GM21723 (cell line): ENCODE measurements around the gene PARS2.

ENCODE experiments used
- ATAC-seq: cut with Tn5 transposase; IDR thresholded peaks from one replicate; pipeline ENCODE4 v1.9.1; 2021; ENCODE audit warnings: mild to moderate bottlenecking, moderate library complexity; ENCODE audit not compliant: unreplicated experiment

The PARS2 gene

DNA sequence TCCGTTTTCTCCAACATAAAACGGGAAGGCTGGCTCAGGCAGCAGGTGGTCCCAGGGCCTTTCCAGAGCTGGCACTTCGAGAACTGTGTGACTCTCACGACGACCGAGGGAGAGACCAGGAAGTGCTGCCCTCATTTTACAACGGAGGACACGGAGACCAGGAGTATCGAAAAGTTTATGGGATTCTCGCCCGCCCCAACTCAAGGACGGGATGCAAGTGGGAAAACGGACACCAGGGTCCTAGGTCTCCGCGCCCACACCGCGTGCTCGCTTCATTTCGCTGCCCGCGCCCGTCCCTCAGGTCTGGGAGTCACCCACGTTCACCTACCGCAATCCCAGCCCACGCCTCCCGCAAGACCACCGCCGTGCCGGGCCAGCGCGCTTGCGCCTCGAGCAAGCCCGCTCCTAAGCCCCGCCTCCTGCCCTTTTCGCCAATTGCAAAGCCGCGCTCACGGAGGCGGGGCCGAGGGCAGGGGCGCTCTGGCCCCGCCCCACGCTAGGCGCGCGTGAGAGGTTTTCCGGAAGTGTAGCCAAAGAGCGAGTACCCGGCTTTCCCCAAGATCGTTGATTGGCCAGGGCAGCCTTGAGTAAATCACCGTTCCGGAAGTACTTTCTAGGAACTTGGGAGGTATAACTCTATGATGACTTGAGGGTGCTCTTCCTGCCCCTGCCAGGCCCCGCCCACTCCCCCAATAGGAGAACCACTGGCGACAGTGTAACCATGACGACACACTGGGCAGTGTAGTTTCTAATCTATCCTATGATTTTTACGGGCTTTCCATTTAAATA, at the start of gene PARS2:
Gene PARS2 (minus strand): TSS at position 391 of the 789 bp plus-strand sequence. CDS start 5,362 bp downstream, outside the sequence.
- peak; percentile 96 for ATAC-seq

DNA sequence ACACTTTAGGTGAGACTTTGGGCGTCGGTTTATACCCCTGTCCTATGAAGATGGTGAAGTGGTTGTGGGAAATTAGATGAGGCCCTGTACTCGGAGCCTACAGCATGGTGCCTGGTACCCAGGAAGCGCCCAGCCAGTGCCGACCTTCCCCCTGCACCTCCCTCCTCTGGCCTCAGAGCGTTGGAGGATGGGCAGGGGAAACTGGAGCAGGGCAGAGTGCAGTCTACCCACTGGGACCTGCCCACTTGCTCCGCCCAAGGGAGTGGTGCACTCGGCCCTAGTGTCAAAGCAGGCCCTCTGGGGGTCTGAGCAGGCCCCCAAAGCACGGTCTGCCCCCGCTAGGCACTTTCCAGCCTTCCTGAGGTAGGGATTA, 49.8 kb upstream of the PARS2 start:
- no peak for ATAC-seq

DNA sequence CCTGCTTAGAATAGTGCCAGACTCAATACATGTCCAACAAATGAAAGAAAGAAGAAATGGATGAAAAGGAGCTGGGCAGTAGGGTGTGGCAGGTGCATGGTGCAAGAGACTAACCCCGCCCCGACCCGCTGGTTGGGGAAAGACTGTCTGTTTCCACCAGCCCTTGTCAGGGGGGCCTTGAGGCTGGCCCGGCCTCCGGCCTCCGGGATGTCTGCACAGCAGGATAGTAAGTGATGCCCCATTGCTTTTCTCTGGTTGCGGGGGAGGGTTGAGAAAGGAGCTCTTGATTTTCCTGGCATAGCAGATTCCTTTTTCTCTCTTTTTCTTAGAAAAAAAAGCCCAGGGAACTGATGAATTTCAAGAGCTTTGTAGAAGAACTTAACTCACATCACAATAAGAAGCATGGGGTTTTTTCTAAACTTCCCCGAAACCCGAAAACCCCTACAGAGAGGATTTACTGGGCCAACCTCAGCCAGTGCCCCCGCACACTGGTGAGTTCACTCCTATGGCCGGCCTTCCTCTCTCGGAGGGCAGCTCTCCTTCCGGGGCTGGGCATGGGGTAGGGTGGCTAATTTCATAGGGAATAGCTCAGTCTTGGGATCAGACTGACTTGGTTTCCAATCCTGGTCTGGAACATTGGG, 49.3 kb upstream of the PARS2 start:
- ATAC-seq = peak; percentile 24

DNA sequence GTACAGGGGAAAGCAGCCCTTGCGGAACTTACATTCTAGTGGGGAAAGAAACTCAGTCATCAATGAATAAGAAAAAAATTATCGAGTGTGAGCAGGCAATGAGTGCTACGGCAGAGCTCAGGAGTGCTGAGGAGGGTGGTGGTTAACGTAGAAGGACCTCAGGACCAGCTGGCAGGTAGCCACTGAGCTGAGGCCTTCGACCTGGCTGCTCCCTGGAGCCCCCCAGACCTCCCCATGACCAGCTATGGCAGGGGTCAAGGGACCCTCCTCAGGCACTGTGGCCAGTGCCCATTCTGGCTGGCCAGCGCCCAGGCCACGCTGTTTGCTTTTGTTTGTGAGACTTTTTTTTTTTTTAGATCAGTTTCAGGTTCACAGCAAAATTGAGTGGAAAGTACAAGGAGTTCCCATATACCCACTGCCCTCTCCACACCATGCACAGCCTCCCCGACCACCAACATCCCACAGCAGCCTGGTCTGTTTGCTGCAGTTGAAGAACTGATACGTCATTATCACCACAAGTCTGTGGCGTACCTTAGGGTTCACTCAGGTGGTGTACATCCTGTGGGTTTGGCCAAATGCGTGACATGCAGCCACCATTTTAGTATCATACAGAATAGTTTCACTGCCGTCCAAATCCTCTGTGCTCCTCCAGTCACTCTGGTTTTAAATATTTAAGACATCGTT, 48.6 kb upstream of the PARS2 start:
- peak; percentile 61 for ATAC-seq

DNA sequence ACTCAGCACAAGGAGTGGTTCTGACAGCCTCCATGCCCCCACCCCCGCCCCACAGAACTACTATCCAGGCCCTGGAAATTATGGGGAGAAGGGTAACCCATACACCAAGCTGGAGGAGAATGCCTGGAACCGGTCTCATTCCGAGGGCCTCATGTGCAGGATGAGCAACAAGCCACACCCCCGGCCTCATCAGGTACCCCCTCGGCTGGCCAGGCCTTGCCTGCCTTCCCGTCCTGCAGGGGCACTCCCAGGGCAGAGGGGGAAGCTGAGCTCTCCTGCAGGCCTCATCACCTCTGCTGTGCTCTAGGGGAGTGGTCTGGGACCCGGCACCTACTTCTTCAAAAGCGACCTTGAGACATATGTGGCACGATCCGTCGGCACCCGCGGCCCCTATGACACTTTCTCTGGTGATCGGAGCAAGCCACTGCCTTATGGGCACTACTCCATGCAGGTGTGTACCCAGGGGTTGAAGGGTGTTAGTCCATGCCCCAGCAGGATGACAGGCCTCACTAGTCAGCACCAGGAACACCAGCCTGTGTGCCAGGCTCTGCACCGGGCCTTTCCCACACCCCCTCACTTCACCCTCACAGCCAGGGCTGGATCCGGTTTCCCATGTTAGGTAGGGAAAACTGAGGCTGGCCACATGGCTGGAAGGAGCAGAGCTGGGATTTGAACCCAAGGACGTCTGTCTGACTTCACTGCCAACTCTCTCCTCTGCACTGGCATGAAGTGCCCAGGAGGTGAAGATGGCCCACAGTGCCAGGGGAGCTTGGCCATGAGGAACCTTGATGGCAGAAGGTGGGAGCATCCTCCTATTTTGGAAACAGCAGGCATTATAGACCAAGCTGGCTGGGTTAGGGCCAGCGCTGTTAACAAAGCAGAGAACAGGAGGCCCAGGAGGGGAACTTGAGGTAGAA, 47.7 kb upstream of the PARS2 start:
- no peak for ATAC-seq

DNA sequence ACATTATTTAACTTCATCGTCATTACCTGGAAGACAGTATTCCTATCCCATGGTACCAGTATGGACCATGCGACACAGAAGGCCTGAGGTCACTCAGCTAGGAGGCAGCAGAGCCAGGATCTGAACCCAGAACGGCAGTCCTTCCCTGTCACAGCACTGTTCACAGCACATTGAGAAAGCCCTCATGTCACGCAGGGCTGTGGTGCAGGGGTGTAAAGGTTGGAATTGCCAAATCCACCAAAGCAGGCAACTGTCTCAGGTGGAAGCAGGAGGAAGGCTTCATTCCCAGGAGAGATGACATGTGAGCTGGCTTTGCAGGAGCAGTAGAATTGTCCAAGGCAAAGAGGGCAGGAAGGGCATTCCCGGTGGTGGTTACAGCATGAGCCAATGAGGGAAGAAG, 46.7 kb upstream of the PARS2 start:
- no peak for ATAC-seq

DNA sequence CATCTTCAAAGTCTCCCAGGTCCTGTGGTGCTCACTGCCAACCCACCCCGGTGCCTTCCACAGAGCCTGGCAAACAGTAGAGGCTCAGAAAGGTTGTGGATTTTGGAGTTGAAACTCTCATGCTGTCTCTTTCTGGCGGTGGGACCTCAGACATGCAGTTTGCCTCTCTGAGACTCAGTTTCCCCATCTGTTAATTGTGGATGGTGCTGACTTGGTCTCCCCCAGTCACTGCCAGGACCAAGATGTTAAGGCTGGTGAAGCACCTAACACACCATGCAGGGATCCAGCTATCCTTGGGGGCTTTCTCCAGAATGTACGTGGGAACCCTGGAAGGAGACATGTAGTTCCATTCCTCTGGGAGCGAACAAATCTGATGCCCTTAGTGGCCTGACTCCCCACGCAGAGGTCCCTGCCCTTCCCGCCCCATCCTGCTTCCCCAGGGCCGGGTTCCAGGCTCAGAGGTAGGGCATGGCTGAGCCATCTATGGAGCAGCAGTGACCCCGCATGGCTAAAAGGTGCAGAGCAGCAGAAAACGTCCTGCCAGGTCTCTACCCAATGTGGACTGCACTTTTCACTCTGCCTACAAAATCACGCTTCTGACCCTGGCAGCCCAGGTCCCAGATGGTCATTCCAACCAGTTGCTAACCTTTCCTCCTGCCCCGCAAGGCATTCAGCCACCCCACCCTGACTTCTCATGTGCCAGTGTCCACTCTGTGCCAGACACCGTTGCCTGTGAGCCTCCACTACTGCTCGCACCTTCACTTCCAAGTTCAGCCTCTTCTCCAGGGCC, 46.0 kb upstream of the PARS2 start:
- ATAC-seq = peak; percentile 68

DNA sequence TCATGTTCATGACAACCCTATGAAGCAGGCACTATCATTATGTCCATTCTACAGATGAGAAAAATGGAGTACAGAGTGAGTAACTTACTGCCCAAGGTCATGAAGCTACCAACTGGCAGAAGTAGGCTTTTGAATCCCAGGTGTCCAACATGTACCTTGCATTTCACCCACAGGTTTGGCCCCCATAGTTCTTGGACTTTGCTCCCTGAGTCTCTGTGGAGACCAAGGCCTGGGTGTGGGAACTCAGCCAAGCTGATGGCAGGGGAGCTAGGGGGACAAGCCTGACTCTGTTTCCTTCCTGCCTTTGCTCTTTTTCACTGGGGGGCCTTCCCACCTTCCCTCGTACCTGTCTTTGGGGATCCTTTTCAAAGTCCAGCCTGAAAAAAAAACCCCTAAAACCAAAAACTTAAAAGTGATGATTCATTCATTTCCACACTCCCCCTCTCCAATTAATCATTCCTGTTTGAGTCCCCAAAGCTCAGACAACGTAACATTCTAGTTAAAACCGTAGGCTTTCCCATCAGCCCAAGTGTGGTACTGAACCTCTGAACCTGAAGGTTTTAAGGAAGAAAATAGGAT, 45.3 kb upstream of the PARS2 start:
- ATAC-seq = no peak

DNA sequence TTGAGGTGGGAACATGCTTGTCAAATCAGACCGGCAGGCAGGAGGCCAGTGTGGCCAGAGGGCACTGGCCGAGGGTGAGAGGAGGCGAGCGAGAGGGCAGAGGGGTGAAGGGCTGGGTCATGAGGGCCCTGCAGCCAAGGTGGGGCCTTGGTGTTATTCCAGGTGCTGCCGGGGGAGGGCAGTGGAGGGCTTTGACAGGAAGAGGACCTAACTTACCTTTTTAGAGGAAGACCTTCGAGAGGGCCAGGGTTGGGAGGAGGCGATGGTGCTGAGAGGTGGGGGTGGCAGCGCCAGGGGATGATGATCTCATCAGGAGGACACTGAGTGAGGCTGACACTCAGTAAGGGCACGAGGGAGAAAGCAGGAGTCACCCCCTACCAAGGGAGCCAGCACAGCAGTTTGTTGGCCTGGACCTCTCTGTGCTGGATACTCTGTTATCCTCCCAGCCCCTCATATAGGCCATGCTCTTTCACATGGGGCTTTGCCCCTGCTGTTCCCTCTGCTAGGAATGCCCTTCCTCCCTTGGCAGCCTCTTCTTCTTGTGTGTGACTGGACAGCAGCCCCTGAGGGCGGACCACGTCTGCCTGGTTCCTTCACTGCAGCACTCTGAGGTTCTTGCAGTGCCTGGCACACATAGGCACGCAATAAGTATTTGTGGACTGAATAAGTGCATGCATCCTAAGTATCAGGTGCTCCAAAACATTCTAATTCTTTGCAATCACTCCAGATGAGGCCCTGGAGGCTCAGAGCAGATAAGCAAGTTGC, 44.3 kb upstream of the PARS2 start:
- no peak for ATAC-seq

DNA sequence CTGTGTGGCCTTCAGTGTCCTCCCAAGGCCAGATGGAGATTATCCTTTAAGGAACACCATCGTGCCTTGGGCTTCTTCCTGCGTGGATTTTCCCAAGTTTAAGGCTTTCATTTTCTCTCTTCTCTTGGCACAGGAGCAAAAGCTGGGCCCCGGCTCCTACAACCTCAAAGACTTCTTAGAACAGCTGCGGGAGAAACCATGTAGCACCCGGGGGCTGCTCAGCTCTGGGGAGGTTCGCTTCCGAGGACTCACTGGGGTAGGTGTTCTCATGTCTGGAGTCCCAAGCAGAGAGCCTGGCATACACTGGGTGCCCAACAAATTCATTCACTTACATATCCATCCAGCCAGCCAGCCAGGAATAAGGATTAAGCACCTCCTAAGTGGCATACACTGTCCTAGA, 43.4 kb upstream of the PARS2 start:
- no peak for ATAC-seq

DNA sequence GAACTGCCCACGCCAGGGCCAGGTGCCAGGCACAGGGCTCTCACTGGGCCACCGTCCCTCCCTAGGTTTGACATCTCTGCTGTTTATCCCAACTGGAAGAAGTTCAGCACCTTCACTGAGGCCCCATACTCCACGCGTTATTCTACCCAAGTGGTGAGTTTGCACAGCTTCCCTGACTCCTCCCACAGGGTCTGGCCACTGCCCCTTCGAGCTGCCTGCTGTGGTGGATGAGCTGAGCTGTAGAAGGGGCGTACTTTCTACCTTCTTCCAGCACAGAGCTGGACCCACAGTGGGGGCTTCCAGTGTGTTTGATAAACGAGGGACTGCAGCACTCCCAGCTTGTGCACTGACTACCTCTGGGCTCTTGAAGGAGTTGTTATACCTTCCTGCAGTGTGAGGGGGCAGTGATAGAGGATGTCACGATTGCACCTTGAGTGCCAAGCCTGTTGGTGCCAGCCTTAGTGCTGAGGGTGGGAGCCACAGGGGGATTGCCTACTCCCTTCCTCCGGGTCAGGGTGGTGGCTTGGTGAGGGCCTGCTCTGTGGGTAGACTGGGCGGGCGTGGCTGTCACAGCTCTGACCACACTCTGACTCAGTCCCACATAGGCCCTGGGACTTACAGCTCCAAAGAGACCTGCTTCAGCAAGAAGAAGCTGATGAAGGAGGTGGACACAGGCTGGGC, 42.7 kb upstream of the PARS2 start:
- ATAC-seq = no peak

DNA sequence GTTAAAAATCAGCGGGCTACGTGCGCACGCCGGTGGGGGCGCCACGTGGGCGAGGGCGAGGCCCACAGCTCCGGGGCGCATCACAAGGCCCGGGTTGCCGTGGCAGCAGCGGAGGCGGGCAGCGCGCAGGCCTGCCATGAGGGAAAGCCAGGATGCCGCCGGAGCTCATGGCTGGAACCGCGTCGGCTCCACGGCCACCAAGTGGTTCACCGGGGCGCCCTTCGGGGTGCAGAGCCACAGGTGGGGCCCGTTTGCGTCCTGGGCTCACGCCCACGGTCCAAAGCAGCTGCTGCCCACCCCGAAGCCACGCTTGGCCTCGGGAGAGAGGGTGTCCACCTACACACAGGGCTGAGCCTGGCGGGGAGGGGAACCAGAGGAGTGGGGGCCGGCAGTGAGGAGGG, 41.7 kb upstream of the PARS2 start:
- ATAC-seq = no peak

DNA sequence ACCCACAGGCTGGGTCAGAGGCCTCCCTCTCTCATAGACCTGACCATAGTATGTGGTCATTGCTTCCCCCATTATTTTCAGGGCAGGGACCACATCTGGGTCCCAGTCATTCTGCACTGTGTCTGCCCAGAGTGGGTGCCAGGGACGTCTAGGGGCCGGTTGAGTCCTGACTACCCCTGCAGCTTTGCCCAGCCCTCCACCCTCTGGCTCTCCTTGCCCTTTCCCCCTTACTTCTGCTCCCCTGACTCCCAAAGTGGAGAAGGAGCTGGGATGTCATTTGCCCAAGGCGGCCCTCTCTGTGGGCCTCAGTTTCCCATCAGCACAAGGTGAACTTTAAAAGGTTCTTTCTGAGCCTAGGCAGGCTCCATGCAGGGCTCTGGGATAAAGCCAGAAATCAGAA, 41.1 kb upstream of the PARS2 start:
- ATAC-seq = no peak

DNA sequence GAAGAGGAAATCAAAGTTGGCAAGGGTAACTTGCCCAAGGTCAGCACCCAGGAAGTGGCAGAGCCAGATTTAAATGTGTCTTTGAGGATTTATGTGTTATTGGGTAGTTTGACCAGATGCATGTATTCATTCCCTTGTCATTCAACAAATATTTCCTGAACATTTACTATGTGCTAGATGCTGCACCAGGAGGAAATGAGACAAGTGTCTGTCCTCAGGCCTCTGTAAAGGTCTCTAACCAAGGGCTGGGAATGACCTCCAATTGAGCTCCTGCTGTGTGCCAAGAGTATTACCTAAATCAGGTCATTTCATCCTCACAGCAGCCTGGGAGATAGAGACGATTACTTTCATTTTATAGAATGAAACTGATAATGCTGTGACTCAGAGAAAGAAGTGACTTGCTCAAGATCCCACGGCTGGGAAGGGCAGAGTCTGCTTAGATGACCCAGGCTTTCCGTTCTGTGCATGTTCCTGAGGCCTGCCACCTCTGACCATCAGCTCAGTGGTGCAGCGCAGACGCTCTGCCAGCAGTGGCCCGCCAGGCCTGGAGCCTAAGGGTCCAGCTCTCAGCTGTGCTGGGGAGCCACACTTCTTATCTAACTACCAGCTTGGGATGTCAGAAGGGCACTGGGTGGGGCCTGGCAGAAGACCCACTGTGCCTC, 40.3 kb upstream of the PARS2 start:
- no peak for ATAC-seq

DNA sequence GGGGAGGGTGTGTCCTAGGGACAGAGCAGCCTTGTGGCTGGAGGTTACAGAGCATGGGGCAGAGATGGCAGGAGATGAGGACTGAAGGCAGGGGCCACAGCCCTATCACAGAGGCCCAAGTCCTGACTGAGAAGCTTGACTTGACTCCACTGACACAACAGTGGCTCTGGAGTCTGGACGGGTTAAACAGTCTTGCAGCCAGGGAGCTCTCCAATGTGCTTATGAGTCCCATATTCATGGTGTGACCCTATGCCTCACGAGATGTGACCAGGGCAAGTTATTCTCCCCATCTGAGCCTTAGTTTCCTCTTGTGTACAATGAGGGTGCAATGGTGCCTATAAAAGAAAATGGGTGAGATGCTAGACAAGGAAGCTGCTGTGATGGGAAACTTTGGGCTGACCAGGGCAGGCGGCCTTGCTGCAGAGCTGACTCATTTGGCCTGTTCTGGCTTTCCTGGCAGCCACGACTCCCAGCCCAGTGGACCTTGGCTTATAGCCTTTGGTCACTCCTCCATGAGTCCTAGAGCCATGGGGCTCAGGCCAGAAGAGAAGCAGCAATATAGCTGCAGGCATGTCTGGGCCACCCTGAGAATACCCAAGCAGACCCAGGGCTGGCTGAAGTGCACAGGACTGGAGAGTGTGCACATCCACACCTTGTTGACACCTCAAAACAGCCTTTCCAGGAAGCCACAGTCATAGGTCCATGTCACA, 39.6 kb upstream of the PARS2 start:
- ATAC-seq = no peak

DNA sequence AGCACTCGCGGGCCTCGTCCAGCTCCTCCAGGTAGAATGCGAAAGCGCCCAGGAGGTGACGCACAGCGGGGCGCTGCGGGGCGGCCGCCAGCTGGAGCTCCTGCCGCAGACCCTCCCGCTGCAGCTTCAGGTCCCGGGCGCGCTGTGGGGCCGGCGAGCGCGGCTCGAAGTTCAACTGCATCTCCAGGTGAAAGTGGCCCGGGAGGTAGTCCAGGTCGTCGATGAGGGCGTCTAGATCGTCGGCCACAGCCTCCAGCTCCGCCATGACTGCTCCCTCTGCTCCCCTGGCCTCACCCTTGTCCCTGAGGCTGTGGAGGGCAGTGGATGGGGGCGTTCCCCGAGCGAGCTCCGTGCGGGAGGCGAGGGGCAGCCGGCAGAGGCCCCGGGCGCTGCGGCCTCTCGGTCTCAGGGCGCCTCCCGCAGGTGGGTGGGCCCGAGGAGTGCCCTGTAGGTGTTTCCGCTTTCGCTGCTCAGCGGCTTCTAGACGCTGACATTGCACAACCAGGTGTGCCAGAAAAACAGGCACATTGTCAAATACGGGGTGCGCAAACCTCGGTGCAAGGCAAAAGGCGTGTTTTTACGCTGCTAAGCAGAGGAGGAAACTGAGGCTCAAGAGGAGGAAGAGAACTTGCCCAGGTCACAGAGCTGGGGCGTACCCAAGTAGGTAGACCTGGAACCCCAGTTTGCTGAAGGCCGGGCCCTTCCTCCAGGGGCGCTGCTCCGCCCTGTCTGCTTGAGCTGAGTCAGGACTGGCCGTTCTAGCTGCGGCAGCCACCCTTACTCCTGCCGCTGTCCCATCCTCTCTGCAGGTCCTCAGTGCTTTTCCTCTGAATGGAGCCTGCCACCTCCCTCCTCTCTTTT, 36.8 kb upstream of the PARS2 start, which contains the start of gene TTC22:
Gene TTC22 (minus strand): TSS at position 425 of the 861 bp plus-strand sequence. CDS start 160 bp downstream, at position 265.
- ATAC-seq = peak; percentile 85
